Cardiac fibroblast (primary cell): ENCODE data around the gene CARMIL1.

ENCODE experiments used
- DNase-seq, 2 donors: peaks; one replicate each; pipeline versions ENCODE4 v3.0.0 to v3.0.0-alpha.2; 2010; ENCODE audit warnings: low read depth in 2 of 2
- H3K4me3 ChIP-seq, 2 donors: replicated peaks in 1 of 2; 1 replicate in 1 of 2; 2 replicates in 1 of 2; pipeline ENCODE4 v1.5.1; 2011; ENCODE audit warnings: low read depth in 2 of 2, low read length in 2 of 2, mild to moderate bottlenecking in 2 of 2, moderate library complexity in 1 of 2
- CTCF ChIP-seq: IDR thresholded peaks from one replicate; pipeline ENCODE4 v1.5.1; 2011; ENCODE audit warnings: low read depth, mild to moderate bottlenecking, low read length, inconsistent platforms

The CARMIL1 gene

GRCh38 chr6:25329161-25329817 lies 50.1 kb downstream of the CARMIL1 start:
- no peak for TF ChIP-seq CTCF
- H3K4me3 ChIP-seq, result no peak overlapping the region
- DNase-seq, result no peak

- H3K4me3 ChIP-seq, result no peak overlapping the region
- TF ChIP-seq CTCF, result no peak
- DNase-seq, result no peak
Observed at GRCh38 chr6:25329982-25330381, 50.8 kb downstream of the CARMIL1 start.

- no peak overlapping the region for H3K4me3 ChIP-seq
- peak; percentile 18 to 36 for DNase-seq
- no peak for TF ChIP-seq CTCF
Observed at GRCh38 chr6:25330796-25331685, 51.9 kb downstream of the CARMIL1 start.

- H3K4me3 ChIP-seq, result no peak overlapping the region
- DNase-seq, result no peak
- no peak for TF ChIP-seq CTCF
Observed at GRCh38 chr6:25332165-25332564, 53.0 kb downstream of the CARMIL1 start.

GRCh38 chr6:25332655-25333071 lies 53.5 kb downstream of the CARMIL1 start:
- no peak for DNase-seq
- TF ChIP-seq CTCF, result no peak

GRCh38 chr6:25333471-25333870 lies 54.3 kb downstream of the CARMIL1 start:
- TF ChIP-seq CTCF, result no peak
- H3K4me3 ChIP-seq, result no peak overlapping the region
- DNase-seq, result no peak

More at GRCh38 chr6:25332655-25333071, 53.5 kb downstream of the CARMIL1 start:
- H3K4me3 ChIP-seq, result no peak overlapping the region
